B cell (primary cell): ENCODE measurements around the gene ZNF280C. TPM values are rescaled to one million over a fixed set of nuclear protein-coding genes. Genes with fewer than 3 reads are reported as not detected.
A peak's percentile ranks its signal among the peaks of the same experiment; 100 is the strongest.

Experiments used
- ATAC-seq: fragments of 200-7000 bp; cut with Tn5 transposase; one replicate; pipeline ENCODE4 v1.10.0; 2021; ENCODE audit warnings: low read depth, mild to moderate bottlenecking, moderate number of reproducible peaks, moderate library complexity
- CTCF ChIA-PET: fragments of 350-600 bp; sonication (Branson Sonifier 250); formaldehyde crosslinking; loops from one replicate; lab custom pipeline; 2021; ENCODE audit warnings: antibody characterized with exemption, inconsistent platforms; lab: Charles Lee
- POLR2A ChIA-PET: fragments of 350-600 bp; sonication (Branson Sonifier 250); formaldehyde crosslinking; loops from one replicate; lab custom pipeline; 2021; ENCODE audit warnings: antibody characterized with exemption; lab: Charles Lee
- DNase-seq: peaks from one replicate; pipeline ENCODE4 v3.0.0; 2013
- H2AFZ ChIP-seq: 2 replicates; pipeline ENCODE4 v1.6.1; 2012; ENCODE audit warnings: mild to moderate bottlenecking, low read depth, low read length; ENCODE audit not compliant: insufficient read depth, poor library complexity, severe bottlenecking
- H3K27ac ChIP-seq, 2 donors: 1 replicate in 1 of 2; 2 replicates in 1 of 2; pipeline ENCODE4 v1.5.1; 2012 to 2013; ENCODE audit warnings: low read length in 2 of 2, mild to moderate bottlenecking in 2 of 2, moderate library complexity in 1 of 2
- H3K27me3 ChIP-seq, 4 experiments: fragments of 200-600 bp in 1 of 4; sonication (generic) in 1 of 4; replicated peaks in 1 of 4; 1 replicate in 2 of 4; 2 replicates in 2 of 4; pipeline versions ENCODE4 v1.6.1 to v1.7.0; 2013 to 2016; ENCODE audit warnings: low read length in 3 of 4, mild to moderate bottlenecking in 2 of 4, mixed read lengths in 1 of 4, moderate library complexity in 1 of 4; ENCODE audit not compliant: insufficient read depth in 4 of 4, control insufficient read depth in 3 of 4; ENCODE audit errors: control extremely low read depth in 1 of 4
- H3K36me3 ChIP-seq, 2 experiments: replicated peaks in 1 of 2; 1 replicate in 1 of 2; 2 replicates in 1 of 2; pipeline versions ENCODE4 v1.6.1 to v1.7.1; 2013; ENCODE audit warnings: low read length in 1 of 2; ENCODE audit not compliant: insufficient read depth in 2 of 2, control insufficient read depth in 1 of 2; ENCODE audit errors: control extremely low read depth in 1 of 2, extremely low read depth in 1 of 2
- H3K4me1 ChIP-seq, 2 donors: fragments of 200-600 bp in 1 of 2; sonication (generic) in 1 of 2; 1 replicate in 1 of 2; 2 replicates in 1 of 2; pipeline versions ENCODE4 v1.5.1 to v1.6.1; 2013 to 2017; ENCODE audit warnings: low read length in 2 of 2; ENCODE audit not compliant: control insufficient read depth in 2 of 2, insufficient read depth in 2 of 2
- H3K4me2 ChIP-seq: replicated peaks from 2 replicates; pipeline ENCODE3; 2012; ENCODE audit warnings: mild to moderate bottlenecking, low read depth, low read length; ENCODE audit not compliant: poor library complexity, severe bottlenecking
- H3K4me3 ChIP-seq, 5 experiments: fragments of 200-600 bp in 1 of 5; sonication (generic) in 1 of 5; 1 replicate in 3 of 5; 2 replicates in 2 of 5; pipeline versions ENCODE4 v1.5.1 to v1.7.0; 2011 to 2016; ENCODE audit warnings: low read length in 4 of 5, mild to moderate bottlenecking in 4 of 5, low read depth in 2 of 5, control low read depth in 1 of 5, moderate library complexity in 1 of 5; ENCODE audit not compliant: insufficient read depth in 1 of 5; ENCODE audit errors: control extremely low read depth in 1 of 5, extremely low read depth in 1 of 5
- H3K79me2 ChIP-seq: fragments of 200-600 bp; sonication (generic); one replicate; pipeline ENCODE4 v1.6.0; 2016; ENCODE audit warnings: low read length; ENCODE audit not compliant: control insufficient read depth, insufficient read depth
- H3K9ac ChIP-seq: fragments of 200-600 bp; sonication (generic); 2 replicates; pipeline ENCODE4 v1.6.1; 2017; ENCODE audit warnings: mild to moderate bottlenecking, low read length, moderate library complexity
- H3K9me3 ChIP-seq, 3 donors: one replicate each; pipeline versions ENCODE4 v1.6.1 to v1.7.1; 2013; ENCODE audit warnings: low read length in 2 of 3; ENCODE audit not compliant: control insufficient read depth in 2 of 3, insufficient read depth in 1 of 3; ENCODE audit errors: control extremely low read depth in 1 of 3
- H4K20me1 ChIP-seq: 2 replicates; pipeline ENCODE4 v1.6.0; 2012; ENCODE audit warnings: mild to moderate bottlenecking, low read length; ENCODE audit not compliant: insufficient read depth, control insufficient read depth, poor library complexity, severe bottlenecking
- H3K27ac Mint-ChIP-seq: one replicate; pipeline ENCODE4 v1.8.0; 2021; ENCODE audit warnings: mixed read lengths
- H3K27me3 Mint-ChIP-seq: one replicate; pipeline ENCODE4 v1.8.0; 2021; ENCODE audit warnings: mixed read lengths
- H3K4me1 Mint-ChIP-seq: one replicate; pipeline ENCODE4 v1.8.0; 2021; ENCODE audit warnings: mixed read lengths
- H3K4me3 Mint-ChIP-seq: one replicate; pipeline ENCODE4 v1.8.0; 2021; ENCODE audit warnings: mixed read lengths
- H3K9me3 Mint-ChIP-seq: one replicate; pipeline ENCODE4 v1.8.0; 2022; ENCODE audit warnings: mixed read lengths; ENCODE audit not compliant: insufficient read depth
- CTCF ChIP-seq: fragments of 200-600 bp; IDR thresholded peaks from one replicate; pipeline ENCODE4 v1.8.0; 2022; ENCODE audit warnings: antibody characterized with exemption, mild to moderate bottlenecking
- EZH2 ChIP-seq: IDR thresholded peaks from 2 replicates; pipeline ENCODE4 v1.6.1; 2012; ENCODE audit warnings: borderline replicate concordance, low read depth, mild to moderate bottlenecking, moderate library complexity, low read length; ENCODE audit not compliant: insufficient read depth, poor library complexity, severe bottlenecking
- WGBS: methylation state at CpG from one replicate; pipeline ENCODE4 v1.1.5; 2013; ENCODE audit warnings: missing lambda C conversion rate; ENCODE audit not compliant: insufficient coverage; 5-methylcytosine and 5-hydroxymethylcytosine counted together
- intact Hi-C: fragments of 100-400 bp; cut with micrococcal nuclease; formaldehyde crosslinking; loops from one replicate; pipeline ENCODE4 v1.10.0; 2022
- polyA plus RNA-seq: library from polyadenylated mRNA; depleted of rRNA; stranded (reverse); fragments of >200 nt; gene quantifications from 2 replicates; pipeline ENCODE4 v1.2.3, GENCODE V29; 2012
- total RNA-seq, 2 donors: library from RNA; stranded (reverse); fragments of 120-200 nt in 1 of 2; gene quantifications; 1 replicate in 1 of 2; 2 replicates in 1 of 2; pipeline versions ENCODE4 v1.2.3 to v1.2.4, GENCODE V29; 2013 to 2022

The ZNF280C gene
- total and polyA plus RNA-seq, 2 donors (not counting 1 experiment from before 2014, with no cell fraction given): 2.3 to 7.0 TPM

DNA sequence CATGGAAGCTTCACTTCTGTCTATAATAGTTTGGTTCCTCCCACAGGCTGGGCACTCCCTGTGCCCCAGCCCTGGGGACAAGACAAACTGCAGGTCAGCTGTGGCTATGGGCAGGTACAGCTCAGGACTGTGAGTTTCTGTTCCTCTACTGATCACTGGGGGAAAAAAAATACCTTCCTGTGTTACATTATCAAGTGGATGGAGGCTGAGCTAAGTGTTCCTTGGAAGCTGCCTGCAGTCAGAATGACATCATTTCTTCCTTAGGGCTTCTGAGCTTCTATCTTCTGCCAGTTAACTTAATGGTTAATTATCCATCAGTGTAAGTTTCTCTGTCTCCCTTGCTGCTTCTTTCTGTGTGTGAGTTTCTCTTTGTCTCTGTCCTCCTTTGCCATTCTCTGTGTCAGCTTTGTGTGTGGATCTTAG is 92.3 kb downstream of the ZNF280C start:
- no peaks in the 10 kb centered on the region for H3K27me3 ChIP-seq
- H3K27me3 Mint-ChIP-seq: no peaks in the 10 kb centered on the region
- H2AFZ ChIP-seq: no peak overlapping the region
- ATAC-seq (peak; percentile 81), DNase-seq (peak; percentile 44)
- H3K4me2 ChIP-seq: peak overlapping the region; percentile 39
- ChIA-PET POLR2A (interaction anchor here (0.5 to 0.7 kb wide), 3 partner anchors 11 to 106 kb away, joined by 4 to 5 read pairs (median 5); partner anchors contain the start of gene AIFM1), CTCF (interaction anchor here (1.0 to 2.3 kb wide), 7 partner anchors 10 to 96 kb away, joined by 3 to 23 read pairs (median 5); partner anchors contain the start of gene AIFM1)
- H3K4me1 ChIP-seq: peaks cover 37 to 58% of the 10 kb centered on the region in 2 donors
- H3K4me1 Mint-ChIP-seq: peaks cover 60% of the 10 kb centered on the region
- peak overlapping the region; percentile 89 for H3K27ac Mint-ChIP-seq
- no peaks in the 10 kb centered on the region for H3K9me3 ChIP-seq
- H3K36me3 ChIP-seq: no peaks in the 10 kb centered on the region
- peaks cover 20% of the 10 kb centered on the region for H3K79me2 ChIP-seq
- no peak overlapping the region for H3K9ac ChIP-seq
- H3K4me3 ChIP-seq: no peak overlapping the region
- TF ChIP-seq EZH2 (no peak), CTCF (no peak)
- no peaks in the 10 kb centered on the region for H4K20me1 ChIP-seq
- H3K4me3 Mint-ChIP-seq: peak overlapping the region; percentile 72
- intact Hi-C loops: no loop called here
- H3K27ac ChIP-seq: peak overlapping the region in 1 of 2 donors; percentile 5
- no peaks in the 10 kb centered on the region for H3K9me3 Mint-ChIP-seq

- CTCF ChIA-PET: no interaction called here
- no CpG with 5 or more reads among the region's 2 CpGs for WGBS
Measured at GRCh38 chrX:130174937-130175336, 93.8 kb downstream of the ZNF280C start.

More at GRCh38 chrX:130174937-130175336, 93.8 kb downstream of the ZNF280C start:
- Histone ChIP-seq H3K9ac (no peak overlapping the region), H3K4me2 (no peak overlapping the region), H3K79me2 (peaks cover 14% of the 10 kb centered on the region), H3K36me3 (no peaks in the 10 kb centered on the region), H3K9me3 (no peaks in the 10 kb centered on the region), H3K27ac (no peak overlapping the region), H2AFZ (no peak overlapping the region), H3K27me3 (no peaks in the 10 kb centered on the region), H4K20me1 (no peaks in the 10 kb centered on the region), H3K4me1 (peaks cover 37 to 62% of the 10 kb centered on the region in 2 donors), H3K4me3 (no peak overlapping the region)
- TF ChIP-seq CTCF (no peak), EZH2 (no peak)
- Mint-ChIP-seq H3K9me3 (no peaks in the 10 kb centered on the region), H3K27me3 (no peaks in the 10 kb centered on the region), H3K27ac (peak overlapping the region; percentile 70), H3K4me3 (peak overlapping the region; percentile 29), H3K4me1 (peaks cover 67% of the 10 kb centered on the region)
- ATAC-seq (no peak), DNase-seq (no peak)
- POLR2A ChIA-PET: no interaction called here
- intact Hi-C loops: loop anchor here (5.0 kb wide), 1 partner anchor 92 kb away; the partner anchor contains the start of gene ZNF280C
